Nephron progenitor cell (in vitro differentiated cells): ENCODE results near the gene HEY2.

Source experiments
- DNase-seq: peaks from one replicate; pipeline ENCODE4 v3.0.0; 2021
- H3K27ac Mint-ChIP-seq: 2 replicates; pipeline ENCODE4 v1.8.0; 2021; ENCODE audit warnings: mild to moderate bottlenecking, moderate library complexity, mixed read lengths
- H3K27me3 Mint-ChIP-seq: 2 replicates; pipeline ENCODE4 v1.8.0; 2021; ENCODE audit warnings: mild to moderate bottlenecking, low read depth, mixed read lengths; ENCODE audit not compliant: poor library complexity
- H3K36me3 Mint-ChIP-seq: 2 replicates; pipeline ENCODE4 v1.8.0; 2021; ENCODE audit warnings: low read depth, mixed read lengths
- H3K4me1 Mint-ChIP-seq: 2 replicates; pipeline ENCODE4 v1.8.0; 2021; ENCODE audit warnings: mixed read lengths
- H3K4me3 Mint-ChIP-seq: 2 replicates; pipeline ENCODE4 v1.8.0; 2021; ENCODE audit warnings: mild to moderate bottlenecking, moderate library complexity, mixed read lengths
- H3K9me3 Mint-ChIP-seq: 2 replicates; pipeline ENCODE4 v1.8.0; 2021; ENCODE audit warnings: mild to moderate bottlenecking, moderate library complexity, mixed read lengths
- CTCF ChIP-seq: fragments of 200-600 bp; sonication (generic); IDR thresholded peaks from 2 replicates; pipeline ENCODE4 v1.5.0; 2021; ENCODE audit warnings: antibody characterized with exemption

Gene HEY2

GRCh38 chr6:125797120-125797885 is 47.9 kb downstream of the HEY2 start:
- H3K4me3 Mint-ChIP-seq, result no peak overlapping the region
- DNase-seq, result no peak
- H3K27me3 Mint-ChIP-seq, result peaks cover 9% of the 10 kb centered on the region
- H3K27ac Mint-ChIP-seq, result no peak overlapping the region
- TF ChIP-seq CTCF, result no peak
- no peaks in the 10 kb centered on the region for H3K9me3 Mint-ChIP-seq
- no peaks in the 10 kb centered on the region for H3K36me3 Mint-ChIP-seq
- H3K4me1 Mint-ChIP-seq, result peaks cover 15% of the 10 kb centered on the region

- no peaks in the 10 kb centered on the region for H3K36me3 Mint-ChIP-seq
- no peaks in the 10 kb centered on the region for H3K9me3 Mint-ChIP-seq
- H3K4me1 Mint-ChIP-seq, result peaks cover 10% of the 10 kb centered on the region
- H3K4me3 Mint-ChIP-seq, result no peak overlapping the region
- H3K27ac Mint-ChIP-seq, result no peak overlapping the region
- H3K27me3 Mint-ChIP-seq, result peaks cover 5% of the 10 kb centered on the region
- no peak for DNase-seq
- no peak for TF ChIP-seq CTCF
Observed at GRCh38 chr6:125797886-125798444, 48.5 kb downstream of the HEY2 start.

GRCh38 chr6:125798734-125799508 is 49.5 kb downstream of the HEY2 start:
- Mint-ChIP-seq H3K27ac (no peak overlapping the region), H3K27me3 (peaks cover 5% of the 10 kb centered on the region), H3K9me3 (no peaks in the 10 kb centered on the region)

GRCh38 chr6:125802383-125802782 is 53.0 kb downstream of the HEY2 start:
- no peak overlapping the region for H3K27ac Mint-ChIP-seq
- DNase-seq, result no peak
- no peak for TF ChIP-seq CTCF
- no peaks in the 10 kb centered on the region for H3K9me3 Mint-ChIP-seq
- no peak overlapping the region for H3K4me3 Mint-ChIP-seq
- no peaks in the 10 kb centered on the region for H3K36me3 Mint-ChIP-seq
- H3K4me1 Mint-ChIP-seq, result no peaks in the 10 kb centered on the region
- peaks cover 3% of the 10 kb centered on the region for H3K27me3 Mint-ChIP-seq

More at GRCh38 chr6:125798734-125799508, 49.5 kb downstream of the HEY2 start:
- peaks cover under 1% of the 10 kb centered on the region for H3K4me1 Mint-ChIP-seq
- H3K36me3 Mint-ChIP-seq, result no peaks in the 10 kb centered on the region
- TF ChIP-seq CTCF, result no peak
- no peak overlapping the region for H3K4me3 Mint-ChIP-seq
- no peak for DNase-seq

GRCh38 chr6:125802943-125803377 is 53.5 kb downstream of the HEY2 start:
- DNase-seq, result no peak
- H3K4me3 Mint-ChIP-seq, result no peak overlapping the region
- TF ChIP-seq CTCF, result no peak
- H3K36me3 Mint-ChIP-seq, result no peaks in the 10 kb centered on the region
- no peaks in the 10 kb centered on the region for H3K4me1 Mint-ChIP-seq
- H3K27ac Mint-ChIP-seq, result no peak overlapping the region
- H3K9me3 Mint-ChIP-seq, result no peaks in the 10 kb centered on the region
- peaks cover 3% of the 10 kb centered on the region for H3K27me3 Mint-ChIP-seq
